ENCODE measurements around the gene LFNG. TPM values are rescaled to one million over a fixed set of nuclear protein-coding genes. Genes with fewer than 3 reads are reported as not detected.

The LFNG gene, protein sequence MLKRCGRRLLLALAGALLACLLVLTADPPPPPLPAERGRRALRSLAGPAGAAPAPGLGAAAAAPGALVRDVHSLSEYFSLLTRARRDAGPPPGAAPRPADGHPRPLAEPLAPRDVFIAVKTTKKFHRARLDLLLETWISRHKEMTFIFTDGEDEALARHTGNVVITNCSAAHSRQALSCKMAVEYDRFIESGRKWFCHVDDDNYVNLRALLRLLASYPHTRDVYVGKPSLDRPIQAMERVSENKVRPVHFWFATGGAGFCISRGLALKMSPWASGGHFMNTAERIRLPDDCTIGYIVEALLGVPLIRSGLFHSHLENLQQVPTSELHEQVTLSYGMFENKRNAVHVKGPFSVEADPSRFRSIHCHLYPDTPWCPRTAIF
- 10 to 100 TPM; 11.5 to 47.6 TPM for total RNA-seq
- polyA plus RNA-seq = 10 to 100 TPM; 18.9 to 28.6 TPM
- long read RNA-seq, donor 1, transcript LFNG-201 (8 exons, 2,377 nt) = major isoform, 6 of 6 reads
- long read RNA-seq, donor 1, partial matches to known transcripts = 0 of 6 reads
- long read RNA-seq, donor 1, other reads (novel, unspliced or antisense) = 0 of 6 reads
- long read RNA-seq, donor 2, partial matches to known transcripts = 0 of 3 reads
- long read RNA-seq, donor 2, other reads (novel, unspliced or antisense) = 0 of 3 reads
- long read RNA-seq, donor 3, partial matches to known transcripts = 0 of 1 reads
- long read RNA-seq, donor 3, other reads (novel, unspliced or antisense) = 0 of 1 reads
- long read RNA-seq, donor 4, partial matches to known transcripts = 10 of 10 reads
- long read RNA-seq, donor 4, other reads (novel, unspliced or antisense) = 0 of 10 reads
- long read RNA-seq, donor 5, transcript LFNG-201 (8 exons, 2,377 nt) = major isoform, 6 of 6 reads
- long read RNA-seq, donor 5, partial matches to known transcripts = 0 of 6 reads
- long read RNA-seq, donor 5, other reads (novel, unspliced or antisense) = 0 of 6 reads

DNA sequence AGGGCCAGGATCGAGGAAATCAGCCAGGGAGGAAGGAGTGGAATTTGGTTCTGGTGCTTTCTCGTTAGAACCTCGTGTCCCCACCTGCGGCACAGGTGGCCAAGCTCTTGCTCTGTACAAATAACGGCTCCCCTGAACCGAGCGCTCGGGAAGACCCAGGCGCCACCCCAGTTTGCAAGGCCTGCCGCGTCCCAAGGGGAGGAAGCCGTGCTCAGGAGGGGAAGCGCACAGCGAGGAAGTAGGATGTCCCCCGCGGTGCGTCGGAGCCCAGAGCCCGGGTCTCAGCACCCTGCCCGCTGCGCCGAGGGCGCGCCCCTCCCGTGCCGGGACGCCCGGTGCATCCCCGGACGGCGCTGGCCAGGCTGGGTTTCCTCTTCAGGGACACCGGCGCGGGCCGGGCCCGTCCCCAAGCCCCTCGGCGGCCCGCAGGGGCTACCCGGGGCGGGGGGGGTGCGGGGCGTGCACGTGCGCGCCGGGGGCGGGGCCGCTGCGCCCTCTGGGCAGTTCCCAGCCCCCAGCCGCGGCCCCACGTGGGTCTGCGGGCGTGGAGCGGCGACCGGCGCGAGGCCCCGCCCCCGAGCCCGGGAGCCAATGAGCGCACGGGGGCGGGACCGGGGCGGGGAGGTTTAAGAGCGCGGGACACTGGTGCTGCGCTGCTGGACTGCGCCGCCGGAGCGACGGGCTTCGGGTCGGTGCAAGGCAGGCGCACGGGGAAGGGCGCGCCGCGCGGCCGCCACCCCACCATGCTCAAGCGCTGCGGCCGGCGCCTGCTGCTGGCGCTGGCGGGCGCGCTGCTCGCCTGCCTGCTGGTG, at the start of gene LFNG:
Gene LFNG, plus strand, starts transcription at position 656 of the 812 bp plus-strand sequence. Its CDS starts 88 bp downstream, at position 744.
- peaks cover 0 to 5% (median 0%) of the 10 kb centered on the region in 3 donors for H3K27me3 ChIP-seq (ENCODE audit: control insufficient read depth in 3 of 3, insufficient read depth in 3 of 3, low read length in 2 of 3)
- WGBS, 2 donors = 0% methylated on average over 50 to 95 of the region's 95 CpGs
- TF ChIP-seq, protein P1, sequence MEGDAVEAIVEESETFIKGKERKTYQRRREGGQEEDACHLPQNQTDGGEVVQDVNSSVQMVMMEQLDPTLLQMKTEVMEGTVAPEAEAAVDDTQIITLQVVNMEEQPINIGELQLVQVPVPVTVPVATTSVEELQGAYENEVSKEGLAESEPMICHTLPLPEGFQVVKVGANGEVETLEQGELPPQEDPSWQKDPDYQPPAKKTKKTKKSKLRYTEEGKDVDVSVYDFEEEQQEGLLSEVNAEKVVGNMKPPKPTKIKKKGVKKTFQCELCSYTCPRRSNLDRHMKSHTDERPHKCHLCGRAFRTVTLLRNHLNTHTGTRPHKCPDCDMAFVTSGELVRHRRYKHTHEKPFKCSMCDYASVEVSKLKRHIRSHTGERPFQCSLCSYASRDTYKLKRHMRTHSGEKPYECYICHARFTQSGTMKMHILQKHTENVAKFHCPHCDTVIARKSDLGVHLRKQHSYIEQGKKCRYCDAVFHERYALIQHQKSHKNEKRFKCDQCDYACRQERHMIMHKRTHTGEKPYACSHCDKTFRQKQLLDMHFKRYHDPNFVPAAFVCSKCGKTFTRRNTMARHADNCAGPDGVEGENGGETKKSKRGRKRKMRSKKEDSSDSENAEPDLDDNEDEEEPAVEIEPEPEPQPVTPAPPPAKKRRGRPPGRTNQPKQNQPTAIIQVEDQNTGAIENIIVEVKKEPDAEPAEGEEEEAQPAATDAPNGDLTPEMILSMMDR (IDR thresholded peaks at IDR 0.05; ENCODE audit: control extremely low read depth, extremely low read depth) = no peak
- H3K27ac ChIP-seq (ENCODE audit: low read depth in 1 of 2, low read length in 1 of 2) = peak within 1 kb of the TSS in 1 of 2 donors; percentile 54
- H3K9ac ChIP-seq (ENCODE audit: insufficient read depth in 1 of 2, low read length in 2 of 2) = no peak within 1 kb of the TSS
- H3K4me1 ChIP-seq (ENCODE audit: control insufficient read depth in 5 of 5, insufficient read depth in 5 of 5, low read length in 5 of 5) = peaks cover 0 to 48% (median 22%) of the 10 kb centered on the region in 5 donors
- ATAC-seq (ENCODE audit: insufficient read depth, low FRiP score) (peak; percentile 84), DNase-seq (peak; percentile 86 to 93 (median 89))
- no peaks in the 10 kb centered on the region for H3K9me3 ChIP-seq (ENCODE audit: control insufficient read depth in 4 of 4, insufficient read depth in 3 of 4, low read length in 3 of 4)
- H3K4me3 ChIP-seq = peak within 1 kb of the TSS; percentile 52
- H3K36me3 ChIP-seq (ENCODE audit: control insufficient read depth in 4 of 4, insufficient read depth in 4 of 4, low read length in 4 of 4) = no peaks in the 10 kb centered on the region

DNA sequence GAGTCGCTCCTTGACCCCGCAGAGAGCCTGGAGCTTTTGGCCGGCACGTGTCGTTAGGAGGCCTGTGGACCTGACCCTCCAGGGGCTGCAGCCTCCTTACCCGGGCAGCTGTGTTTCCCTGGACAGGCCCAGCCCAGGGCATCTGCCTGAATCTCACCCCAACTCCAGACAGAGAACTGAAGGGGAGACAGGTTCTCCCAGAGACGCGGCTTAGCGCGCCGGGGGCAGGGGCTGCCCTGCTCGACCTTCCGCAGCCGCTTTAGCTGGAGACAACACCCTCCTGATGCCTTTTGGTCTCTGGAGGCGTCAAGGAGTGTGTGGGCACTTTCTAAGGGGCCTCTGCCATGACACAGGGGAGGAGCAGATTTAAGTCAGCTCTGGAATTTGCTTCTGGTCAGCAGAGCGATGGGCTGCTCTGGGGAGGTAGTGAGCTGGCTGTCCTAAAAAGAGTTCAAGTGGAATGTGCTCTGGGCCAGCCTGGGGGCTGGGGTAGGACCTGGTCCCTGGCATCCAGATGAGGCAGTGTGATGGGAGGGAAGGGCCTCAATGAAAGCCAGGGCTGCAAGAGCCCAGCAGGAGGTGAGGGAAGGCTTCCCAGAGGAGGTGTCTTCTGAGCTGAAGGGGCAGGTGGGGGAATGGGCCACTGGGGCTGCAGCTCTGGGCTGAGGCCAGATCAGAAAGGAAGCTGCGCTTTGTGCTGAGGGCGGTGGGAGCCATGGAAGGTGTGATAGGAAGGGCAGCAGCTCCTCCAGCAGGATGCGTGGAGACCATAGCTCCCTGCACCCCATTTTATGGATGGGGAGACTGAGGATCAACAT, 49.2 kb upstream of the LFNG start:
- H3K27ac ChIP-seq (ENCODE audit: low read depth in 1 of 2, low read length in 1 of 2) = no peak overlapping the region
- no peak overlapping the region for H3K4me3 ChIP-seq
- no peaks in the 10 kb centered on the region for H3K9me3 ChIP-seq (ENCODE audit: control insufficient read depth in 4 of 4, insufficient read depth in 3 of 4, low read length in 3 of 4)
- no peaks in the 10 kb centered on the region for H3K36me3 ChIP-seq (ENCODE audit: control insufficient read depth in 4 of 4, insufficient read depth in 4 of 4, low read length in 4 of 4)
- WGBS, 2 donors = 84 to 93% methylated on average over 19 of the region's 19 CpGs
- DNase-seq (no peak), ATAC-seq (ENCODE audit: insufficient read depth, low FRiP score) (no peak)
- no peaks in the 10 kb centered on the region for H3K27me3 ChIP-seq (ENCODE audit: control insufficient read depth in 3 of 3, insufficient read depth in 3 of 3, low read length in 2 of 3)
- TF ChIP-seq, protein P1 (IDR thresholded peaks at IDR 0.05; ENCODE audit: control extremely low read depth, extremely low read depth) = no peak
- H3K9ac ChIP-seq (ENCODE audit: insufficient read depth in 1 of 2, low read length in 2 of 2) = no peak overlapping the region
- peaks cover 0 to 11% (median 4%) of the 10 kb centered on the region in 5 donors for H3K4me1 ChIP-seq (ENCODE audit: control insufficient read depth in 5 of 5, insufficient read depth in 5 of 5, low read length in 5 of 5)

DNA sequence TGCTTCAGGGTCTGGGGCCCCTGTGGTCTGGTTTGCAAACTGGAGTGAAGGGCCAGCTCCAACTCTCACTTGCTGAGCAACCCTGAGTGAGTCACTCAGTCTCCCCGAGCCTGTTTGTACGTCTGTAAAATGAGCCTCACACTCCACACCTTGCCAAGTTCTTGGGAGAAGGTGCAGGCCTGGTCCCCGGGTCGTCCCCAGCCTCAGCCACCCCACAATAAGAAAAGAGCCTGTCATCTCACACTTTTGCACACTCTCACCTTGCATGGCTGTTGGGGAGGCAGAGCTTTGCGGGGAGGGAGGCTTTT, 48.6 kb upstream of the LFNG start:
- H3K36me3 ChIP-seq (ENCODE audit: control insufficient read depth in 4 of 4, insufficient read depth in 4 of 4, low read length in 4 of 4) = no peaks in the 10 kb centered on the region
- no peak overlapping the region for H3K4me3 ChIP-seq
- TF ChIP-seq, protein P1 (IDR thresholded peaks at IDR 0.05; ENCODE audit: control extremely low read depth, extremely low read depth) = no peak
- H3K27ac ChIP-seq (ENCODE audit: low read depth in 1 of 2, low read length in 1 of 2) = peak overlapping the region in 1 of 2 donors; percentile 32
- peaks cover 0 to 11% (median 4%) of the 10 kb centered on the region in 5 donors for H3K4me1 ChIP-seq (ENCODE audit: control insufficient read depth in 5 of 5, insufficient read depth in 5 of 5, low read length in 5 of 5)
- DNase-seq (peak in 1 of 3 donors; percentile 28), ATAC-seq (ENCODE audit: insufficient read depth, low FRiP score) (no peak)
- no peaks in the 10 kb centered on the region for H3K9me3 ChIP-seq (ENCODE audit: control insufficient read depth in 4 of 4, insufficient read depth in 3 of 4, low read length in 3 of 4)
- H3K9ac ChIP-seq (ENCODE audit: insufficient read depth in 1 of 2, low read length in 2 of 2) = no peak overlapping the region
- WGBS, 2 donors = 57 to 69% methylated on average over 5 of the region's 5 CpGs
- no peaks in the 10 kb centered on the region for H3K27me3 ChIP-seq (ENCODE audit: control insufficient read depth in 3 of 3, insufficient read depth in 3 of 3, low read length in 2 of 3)

Data from lung (tissue), 16 donors.